MM.1S (cell line): ENCODE results near the gene ALG5.

ENCODE experiments used
- DNase-seq: peaks from one replicate; pipeline ENCODE4 v3.0.0-alpha.2; 2015
- H2AFZ ChIP-seq: fragments of 300-600 bp; sonication (generic); 2 replicates; pipeline ENCODE4 v1.6.0; 2016; ENCODE audit warnings: antibody characterized with exemption, low read length
- H3F3A ChIP-seq: fragments of 300-600 bp; sonication (generic); 2 replicates; pipeline ENCODE4 v1.6.1; 2016; ENCODE audit warnings: mild to moderate bottlenecking, antibody characterized with exemption, low read length, moderate library complexity, mixed read lengths; ENCODE audit not compliant: insufficient read depth
- H3K27ac ChIP-seq: fragments of 300-600 bp; sonication (generic); 2 replicates; pipeline ENCODE4 v1.5.1; 2016; ENCODE audit warnings: mild to moderate bottlenecking, low read length
- H3K27me3 ChIP-seq: fragments of 300-600 bp; sonication (generic); replicated peaks from 2 replicates; pipeline ENCODE4 v1.6.0; 2016; ENCODE audit warnings: low read length; ENCODE audit not compliant: insufficient read depth
- H3K36me3 ChIP-seq: fragments of 300-600 bp; sonication (generic); replicated peaks from 2 replicates; pipeline ENCODE4 v1.6.1; 2016; ENCODE audit warnings: mild to moderate bottlenecking, low read length, mixed read lengths; ENCODE audit not compliant: insufficient read depth
- H3K4me1 ChIP-seq: fragments of 300-600 bp; sonication (generic); 2 replicates; pipeline ENCODE4 v1.6.1; 2016; ENCODE audit warnings: low read length, mixed read lengths
- H3K4me2 ChIP-seq: fragments of 300-600 bp; sonication (generic); 2 replicates; pipeline ENCODE4 v1.6.0; 2016; ENCODE audit warnings: low read depth, low read length
- H3K4me3 ChIP-seq: fragments of 300-600 bp; sonication (generic); 2 replicates; pipeline ENCODE4 v1.5.1; 2016; ENCODE audit warnings: low read length, mixed read lengths
- H3K79me2 ChIP-seq: fragments of 300-600 bp; sonication (generic); 2 replicates; pipeline ENCODE4 v1.6.1; 2016; ENCODE audit warnings: mixed run types, low read length, mixed read lengths
- H3K9ac ChIP-seq: fragments of 300-600 bp; sonication (generic); 2 replicates; pipeline ENCODE4 v1.6.1; 2016; ENCODE audit warnings: low read length, mixed read lengths
- H3K9me2 ChIP-seq: fragments of 300-600 bp; sonication (generic); replicated peaks from 2 replicates; pipeline ENCODE4 v1.6.1; 2016; ENCODE audit warnings: mild to moderate bottlenecking, low read length, mixed read lengths; ENCODE audit not compliant: insufficient read depth
- H3K9me3 ChIP-seq: fragments of 300-600 bp; sonication (generic); replicated peaks from 2 replicates; pipeline ENCODE4 v1.6.1; 2016; ENCODE audit warnings: mild to moderate bottlenecking, low read length, mixed read lengths; ENCODE audit not compliant: insufficient read depth
- H4K20me1 ChIP-seq: fragments of 300-600 bp; sonication (generic); 2 replicates; pipeline ENCODE4 v1.6.1; 2016; ENCODE audit warnings: mild to moderate bottlenecking, low read length, moderate library complexity, mixed read lengths; ENCODE audit not compliant: insufficient read depth
- EZH2 ChIP-seq: fragments of 300-600 bp; sonication (generic); optimal IDR thresholded peaks from 2 replicates; pipeline ENCODE3; 2017; ENCODE audit warnings: low read depth, mild to moderate bottlenecking, antibody characterized with exemption, low read length, mixed read lengths
- EZH2phosphoT487 ChIP-seq: fragments of 300-600 bp; sonication (generic); IDR thresholded peaks from 2 replicates; pipeline ENCODE4 v1.6.1; 2018; ENCODE audit warnings: antibody characterized with exemption, low read length
- TF ChIP-seq, protein P1 (sequence below): fragments of 300-600 bp; sonication (generic); IDR thresholded peaks from 2 replicates; pipeline ENCODE4 v1.5.1; 2016; ENCODE audit warnings: antibody characterized with exemption, low read length, mixed read lengths

ALG5 gene

DNA sequence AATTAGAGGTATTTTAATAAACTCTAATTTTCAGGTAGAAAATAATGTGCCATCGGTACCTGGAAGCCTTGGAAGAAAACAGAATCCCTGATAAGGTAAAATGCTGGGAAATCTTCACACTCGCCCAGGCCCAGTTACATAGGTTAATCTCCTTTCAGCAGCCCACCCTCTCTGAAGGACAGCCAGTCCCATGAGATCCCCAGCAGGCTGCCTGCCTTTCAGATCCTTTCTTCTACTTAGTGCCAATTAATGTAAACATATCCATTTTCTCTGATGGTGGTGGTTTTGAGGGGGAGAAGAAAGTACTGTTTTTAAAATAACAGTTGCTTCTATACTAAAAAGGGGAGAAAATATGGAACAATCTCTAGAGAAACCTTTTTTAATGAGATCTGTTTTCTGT is 91.3 kb downstream of the ALG5 start:
- H3F3A ChIP-seq = no peaks in the 10 kb centered on the region
- H3K4me1 ChIP-seq = no peaks in the 10 kb centered on the region
- H3K4me2 ChIP-seq = no peak overlapping the region
- no peaks in the 10 kb centered on the region for H4K20me1 ChIP-seq
- no peaks in the 10 kb centered on the region for H3K79me2 ChIP-seq
- no peaks in the 10 kb centered on the region for H3K27me3 ChIP-seq
- no peak for DNase-seq
- no peaks in the 10 kb centered on the region for H3K9me2 ChIP-seq
- no peaks in the 10 kb centered on the region for H3K9me3 ChIP-seq
- TF ChIP-seq, protein P1, sequence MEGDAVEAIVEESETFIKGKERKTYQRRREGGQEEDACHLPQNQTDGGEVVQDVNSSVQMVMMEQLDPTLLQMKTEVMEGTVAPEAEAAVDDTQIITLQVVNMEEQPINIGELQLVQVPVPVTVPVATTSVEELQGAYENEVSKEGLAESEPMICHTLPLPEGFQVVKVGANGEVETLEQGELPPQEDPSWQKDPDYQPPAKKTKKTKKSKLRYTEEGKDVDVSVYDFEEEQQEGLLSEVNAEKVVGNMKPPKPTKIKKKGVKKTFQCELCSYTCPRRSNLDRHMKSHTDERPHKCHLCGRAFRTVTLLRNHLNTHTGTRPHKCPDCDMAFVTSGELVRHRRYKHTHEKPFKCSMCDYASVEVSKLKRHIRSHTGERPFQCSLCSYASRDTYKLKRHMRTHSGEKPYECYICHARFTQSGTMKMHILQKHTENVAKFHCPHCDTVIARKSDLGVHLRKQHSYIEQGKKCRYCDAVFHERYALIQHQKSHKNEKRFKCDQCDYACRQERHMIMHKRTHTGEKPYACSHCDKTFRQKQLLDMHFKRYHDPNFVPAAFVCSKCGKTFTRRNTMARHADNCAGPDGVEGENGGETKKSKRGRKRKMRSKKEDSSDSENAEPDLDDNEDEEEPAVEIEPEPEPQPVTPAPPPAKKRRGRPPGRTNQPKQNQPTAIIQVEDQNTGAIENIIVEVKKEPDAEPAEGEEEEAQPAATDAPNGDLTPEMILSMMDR = no peak
- TF ChIP-seq EZH2 (no peak), EZH2phosphoT487 (no peak)
- no peaks in the 10 kb centered on the region for H3K36me3 ChIP-seq
- no peak overlapping the region for H3K27ac ChIP-seq
- no peak overlapping the region for H3K9ac ChIP-seq
- H2AFZ ChIP-seq = no peak overlapping the region
- H3K4me3 ChIP-seq = no peak overlapping the region

DNA sequence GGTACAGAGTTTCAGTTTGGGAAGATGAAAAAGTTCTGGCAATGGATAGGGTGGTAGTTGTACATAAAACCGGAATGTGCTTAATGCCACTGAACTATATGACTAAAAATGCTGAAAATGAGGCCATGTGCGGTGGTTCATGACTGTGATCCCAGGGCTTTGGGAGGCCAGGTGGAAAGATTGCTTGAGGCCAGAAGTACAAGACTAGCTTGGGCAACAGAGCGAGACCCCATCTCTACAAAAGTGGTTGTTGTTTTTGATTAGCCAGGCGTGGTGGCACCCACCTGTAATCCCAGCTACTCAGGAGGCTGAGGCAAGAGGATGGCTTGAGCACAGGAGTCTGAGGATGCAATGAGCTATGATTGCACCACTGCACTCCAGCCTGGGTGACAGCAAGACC is 91.9 kb downstream of the ALG5 start:
- Histone ChIP-seq H3K9me2 (no peaks in the 10 kb centered on the region), H3K27me3 (no peaks in the 10 kb centered on the region), H3K79me2 (no peaks in the 10 kb centered on the region), H3F3A (no peaks in the 10 kb centered on the region), H2AFZ (no peak overlapping the region), H3K9me3 (no peaks in the 10 kb centered on the region), H3K4me2 (no peak overlapping the region), H3K4me3 (no peak overlapping the region), H3K27ac (no peak overlapping the region), H3K36me3 (no peaks in the 10 kb centered on the region), H3K4me1 (no peaks in the 10 kb centered on the region), H3K9ac (no peak overlapping the region), H4K20me1 (no peaks in the 10 kb centered on the region)
- DNase-seq = no peak
- TF ChIP-seq, protein P1 = no peak
- TF ChIP-seq EZH2 (no peak), EZH2phosphoT487 (no peak)

DNA sequence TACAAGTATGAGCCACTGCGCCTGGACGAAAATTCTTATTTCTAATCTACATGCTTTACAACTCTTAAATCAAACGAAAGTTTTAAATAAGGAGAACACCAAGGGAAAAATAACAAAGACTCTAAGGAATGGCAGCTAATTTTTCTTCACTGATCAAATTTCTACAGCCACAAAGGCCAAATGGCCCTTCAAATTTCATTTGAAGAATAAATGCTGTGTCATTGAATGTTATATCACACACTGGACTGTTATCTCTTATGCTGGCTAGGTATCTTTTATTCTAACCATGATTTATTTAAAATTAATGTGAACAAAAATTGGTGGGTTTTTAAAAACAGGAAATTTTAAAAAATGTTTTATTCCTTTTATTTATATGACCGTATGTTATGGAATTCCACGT is 93.2 kb downstream of the ALG5 start:
- Histone ChIP-seq H3F3A (no peaks in the 10 kb centered on the region), H3K27me3 (no peaks in the 10 kb centered on the region), H3K4me2 (no peak overlapping the region), H3K9me2 (no peaks in the 10 kb centered on the region), H3K27ac (no peak overlapping the region), H3K4me3 (no peak overlapping the region), H3K36me3 (no peaks in the 10 kb centered on the region), H4K20me1 (no peaks in the 10 kb centered on the region), H3K9ac (no peak overlapping the region), H3K9me3 (no peaks in the 10 kb centered on the region), H2AFZ (no peak overlapping the region), H3K79me2 (no peaks in the 10 kb centered on the region), H3K4me1 (no peaks in the 10 kb centered on the region)
- DNase-seq = no peak
- no peak for TF ChIP-seq EZH2phosphoT487
- TF ChIP-seq, protein P1 = no peak
- no peak for TF ChIP-seq EZH2
